Measurements from ENCODE around the gene RPH3AL. TPM values are rescaled to one million over a fixed set of nuclear protein-coding genes. Genes with fewer than 3 reads are reported as not detected.

The RPH3AL gene
- total and polyA plus RNA-seq, 2 of the 8 experiments (the other 6 are each of a cell fraction or from before 2014, with no cell fraction given) = 5.6 to 5.8 TPM

- no peak overlapping the region for H4K5ac ChIP-seq (ENCODE audit: insufficient read length, low read depth, low read length)
- H2BK12ac ChIP-seq (ENCODE audit: low read depth, low read length) = no peak overlapping the region
- no peak overlapping the region for H3K56ac ChIP-seq (replicated peaks; ENCODE audit: insufficient read length, low read depth, low read length)
- POLR2A ChIA-PET (ENCODE audit: partially characterized antibody) = interaction anchor here (0.6 kb wide), 1 partner anchor 542 kb away, joined by 3 read pairs; no protein-coding TSS in a partner anchor
- no peaks in the 10 kb centered on the region for H4K20me1 ChIP-seq (replicated peaks in 1 of 2; ENCODE audit: control insufficient read depth in 1 of 2, insufficient read depth in 2 of 2, low read length in 2 of 2)
- H4K91ac ChIP-seq (replicated peaks; ENCODE audit: insufficient read length, low read length) = no peak overlapping the region
- H3K23me2 ChIP-seq (ENCODE audit: low read depth, low read length) = no peaks in the 10 kb centered on the region
- no peak overlapping the region for H3K9ac ChIP-seq (replicated peaks in 1 of 4; ENCODE audit: extremely low read depth in 1 of 4, low read depth in 3 of 4, low read length in 3 of 4)
- FAIRE-seq = no peak
- H3K36me3 ChIP-seq (ENCODE audit: control insufficient read depth in 2 of 4, insufficient read depth in 4 of 4, low read length in 3 of 4) = no peaks in the 10 kb centered on the region
- H3K4me1 ChIP-seq (replicated peaks in 1 of 4; ENCODE audit: control insufficient read depth in 3 of 4, insufficient read depth in 4 of 4, low read length in 3 of 4) = peaks cover 0 to 17% (median 7%) of the 10 kb centered on the region in 4 experiments; a peak in 6 of 7 replicates
- no peak overlapping the region for H3K4ac ChIP-seq (replicated peaks; ENCODE audit: insufficient read length, low read depth, low read length)
- no peak overlapping the region for H3K4me3 ChIP-seq (ENCODE audit: extremely low read depth in 1 of 4, insufficient read depth in 2 of 4, low read depth in 3 of 4, low read length in 4 of 4)
- 0 out of 2 replicates have a peak overlapping the region, but pooled peaks have one; percentile 48 for H2BK20ac ChIP-seq (ENCODE audit: low read length)
- no peak overlapping the region for H2BK15ac ChIP-seq (ENCODE audit: low read length)
- no peak overlapping the region for H4K8ac ChIP-seq (ENCODE audit: extremely low read depth, insufficient read depth, low read length)
- H3K4me2 ChIP-seq (ENCODE audit: insufficient read depth in 1 of 2, low read depth in 2 of 2, low read length in 2 of 2) = no peak overlapping the region
- H2AK5ac ChIP-seq (ENCODE audit: low read depth, low read length) = no peak overlapping the region; the same call in 1 of the 2 replicates
- 86% methylated on average over 23 of the region's 23 CpGs; no CpG with 5 or more reads in 1 of the 2 experiments for WGBS, 2 experiments (ENCODE audit: extremely low coverage in 1 of 2, insufficient coverage in 1 of 2, insufficient read length in 1 of 2, insufficient replicate concordance in 2 of 2, low coverage in 1 of 2, low lambda C conversion rate in 2 of 2, missing lambda C conversion rate in 1 of 2)
- no peak for DNase-seq (ENCODE audit: low read depth in 1 of 2, low spot score in 2 of 2)
- no peak overlapping the region for H3K14ac ChIP-seq (ENCODE audit: insufficient read length)
- H3K79me1 ChIP-seq (ENCODE audit: low read depth, low read length) = no peaks in the 10 kb centered on the region; the same call in 1 of the 2 replicates
- H3K27ac ChIP-seq (ENCODE audit: low read depth, low read length) = no peak overlapping the region
- no peak overlapping the region for H3K23ac ChIP-seq (ENCODE audit: insufficient read length)
- no peak overlapping the region for H3K18ac ChIP-seq (ENCODE audit: extremely low read depth, low read length)
- no peak overlapping the region for H2AFZ ChIP-seq (ENCODE audit: low read length)
- H3K79me2 ChIP-seq (ENCODE audit: control insufficient read depth in 1 of 2, insufficient read depth in 2 of 2, low read length in 2 of 2) = no peaks in the 10 kb centered on the region
- CTCF ChIA-PET (ENCODE audit: partially characterized antibody) = interaction anchor here (1.4 to 2.2 kb wide), 3 partner anchors 9 to 53 kb away, joined by 3 to 5 read pairs (median 5); no protein-coding TSS in a partner anchor
- no peak overlapping the region for H2BK5ac ChIP-seq (ENCODE audit: low read depth, low read length)
- peaks cover 0 to 2% (median 2%) of the 10 kb centered on the region in 4 experiments; a peak in 1 of 7 replicates for H3K27me3 ChIP-seq (replicated peaks in 1 of 4; ENCODE audit: control insufficient read depth in 3 of 4, extremely low read depth in 1 of 4, insufficient read depth in 3 of 4, low read length in 3 of 4)
- H3K9me3 ChIP-seq (ENCODE audit: insufficient read depth in 2 of 2, low read depth in 1 of 2, low read length in 1 of 2) = peaks cover 4 to 9% of the 10 kb centered on the region in 2 experiments; a peak in 2 of 4 replicates
- H2BK120ac ChIP-seq (replicated peaks; ENCODE audit: low read depth, low read length) = no peak overlapping the region
- TF ChIP-seq SIN3A (conservative IDR thresholded peaks at IDR 0.05 in 1 of 2, IDR thresholded peaks at IDR 0.05 in 1 of 2; ENCODE audit: low read depth in 1 of 2, low read length in 2 of 2) = no peak
- no peak for TF ChIP-seq RXRA (IDR thresholded peaks at IDR 0.05; ENCODE audit: insufficient read depth, low read depth, low read length)
- no peak for TF ChIP-seq JUND (IDR thresholded peaks at IDR 0.05; ENCODE audit: low read length)
- TF ChIP-seq GABPA (IDR thresholded peaks at IDR 0.05; ENCODE audit: borderline replicate concordance, insufficient read depth, low read length) = no peak
- TF ChIP-seq SAP30 (IDR thresholded peaks at IDR 0.05; ENCODE audit: insufficient read depth, insufficient replicate concordance, low read length) = no peak
- TF ChIP-seq GTF2F1 (IDR thresholded peaks at IDR 0.05; ENCODE audit: borderline replicate concordance, low read depth, low read length) = no peak
- TF ChIP-seq YY1 (IDR thresholded peaks at IDR 0.05; ENCODE audit: low read depth, low read length) = no peak
- TF ChIP-seq SRF (IDR thresholded peaks at IDR 0.05; ENCODE audit: low read depth, low read length) = no peak
Measured at GRCh38 chr17:202501-202951, 150.1 kb downstream of the RPH3AL start.

All from H1 (cell line).